VCaP (cell line): Measurements from ENCODE around the gene IFI16.

Source experiments
- H3K27ac ChIP-seq: fragments of 450-650 bp; 2 replicates; pipeline ENCODE4 v1.5.1; 2017
- TF ChIP-seq, protein P1 (sequence below): fragments of 450-650 bp; conservative IDR thresholded peaks from 2 replicates; pipeline ENCODE4 v1.5.1; 2017; ENCODE audit warnings: mild to moderate bottlenecking, moderate library complexity

The IFI16 gene

DNA sequence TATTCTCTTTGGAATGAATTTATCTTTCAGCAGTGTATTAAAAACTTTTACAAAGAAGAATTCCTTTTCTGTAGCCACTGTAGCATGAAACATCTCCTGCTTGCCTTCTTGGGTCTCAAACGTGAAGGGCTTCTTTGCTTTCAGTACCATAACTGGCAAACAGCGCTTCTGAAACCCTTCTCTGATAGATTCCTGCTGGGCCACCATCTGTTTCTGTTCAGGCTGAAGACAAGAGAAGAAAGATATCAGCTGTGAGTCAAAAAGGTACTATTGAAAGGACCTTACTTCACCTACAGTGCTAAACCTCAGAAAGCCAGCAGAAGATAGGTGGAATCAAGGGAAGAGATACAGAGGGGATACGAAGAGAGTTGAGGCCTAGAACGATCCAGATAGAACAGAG is 56.4 kb downstream of the IFI16 start:
- TF ChIP-seq, protein P1, sequence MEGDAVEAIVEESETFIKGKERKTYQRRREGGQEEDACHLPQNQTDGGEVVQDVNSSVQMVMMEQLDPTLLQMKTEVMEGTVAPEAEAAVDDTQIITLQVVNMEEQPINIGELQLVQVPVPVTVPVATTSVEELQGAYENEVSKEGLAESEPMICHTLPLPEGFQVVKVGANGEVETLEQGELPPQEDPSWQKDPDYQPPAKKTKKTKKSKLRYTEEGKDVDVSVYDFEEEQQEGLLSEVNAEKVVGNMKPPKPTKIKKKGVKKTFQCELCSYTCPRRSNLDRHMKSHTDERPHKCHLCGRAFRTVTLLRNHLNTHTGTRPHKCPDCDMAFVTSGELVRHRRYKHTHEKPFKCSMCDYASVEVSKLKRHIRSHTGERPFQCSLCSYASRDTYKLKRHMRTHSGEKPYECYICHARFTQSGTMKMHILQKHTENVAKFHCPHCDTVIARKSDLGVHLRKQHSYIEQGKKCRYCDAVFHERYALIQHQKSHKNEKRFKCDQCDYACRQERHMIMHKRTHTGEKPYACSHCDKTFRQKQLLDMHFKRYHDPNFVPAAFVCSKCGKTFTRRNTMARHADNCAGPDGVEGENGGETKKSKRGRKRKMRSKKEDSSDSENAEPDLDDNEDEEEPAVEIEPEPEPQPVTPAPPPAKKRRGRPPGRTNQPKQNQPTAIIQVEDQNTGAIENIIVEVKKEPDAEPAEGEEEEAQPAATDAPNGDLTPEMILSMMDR, result no peak
- no peak overlapping the region for H3K27ac ChIP-seq

DNA sequence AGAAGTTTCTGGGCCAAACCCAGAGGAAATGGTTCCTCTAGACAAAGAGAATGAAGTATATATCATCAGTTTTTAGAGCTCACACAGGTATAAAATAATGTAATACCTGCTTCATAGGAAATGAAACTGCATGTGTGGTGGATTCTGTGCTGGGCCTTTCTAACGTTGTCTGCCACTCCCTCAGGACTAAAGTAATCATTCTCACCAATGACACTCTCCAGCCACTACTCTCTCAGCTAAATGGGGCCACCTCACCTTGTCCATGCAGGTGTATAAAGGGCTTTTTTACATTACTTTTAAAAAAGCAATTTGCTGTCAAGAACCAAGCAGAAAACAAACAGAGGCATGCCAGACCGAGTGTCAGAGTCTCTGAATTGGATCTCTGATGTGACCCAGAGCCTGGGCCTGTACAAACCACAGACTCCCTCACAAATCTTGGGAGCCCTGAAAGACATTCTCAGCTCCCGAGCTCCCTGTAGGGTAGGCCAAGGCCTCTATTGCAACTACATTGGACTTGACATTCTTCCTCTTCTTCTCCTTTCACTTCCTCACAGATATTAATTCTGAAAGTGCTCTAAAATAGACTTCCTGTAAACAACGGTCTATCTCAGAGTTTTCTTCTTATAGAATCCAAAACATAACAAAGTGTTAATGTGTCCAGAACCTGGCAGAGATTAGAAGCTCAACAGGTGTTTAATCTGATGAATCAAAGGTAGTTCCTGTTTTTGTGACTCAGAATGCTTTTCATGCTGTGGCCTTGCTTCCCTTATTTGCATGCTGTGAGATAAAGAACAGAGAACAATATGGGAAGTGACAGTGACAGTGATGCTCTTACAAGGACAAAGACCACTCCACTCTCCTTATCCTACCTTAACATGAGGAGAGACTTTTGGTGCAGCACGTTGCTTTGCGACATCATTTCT is 58.3 kb downstream of the IFI16 start:
- no peak overlapping the region for H3K27ac ChIP-seq
- TF ChIP-seq, protein P1, result no peak

DNA sequence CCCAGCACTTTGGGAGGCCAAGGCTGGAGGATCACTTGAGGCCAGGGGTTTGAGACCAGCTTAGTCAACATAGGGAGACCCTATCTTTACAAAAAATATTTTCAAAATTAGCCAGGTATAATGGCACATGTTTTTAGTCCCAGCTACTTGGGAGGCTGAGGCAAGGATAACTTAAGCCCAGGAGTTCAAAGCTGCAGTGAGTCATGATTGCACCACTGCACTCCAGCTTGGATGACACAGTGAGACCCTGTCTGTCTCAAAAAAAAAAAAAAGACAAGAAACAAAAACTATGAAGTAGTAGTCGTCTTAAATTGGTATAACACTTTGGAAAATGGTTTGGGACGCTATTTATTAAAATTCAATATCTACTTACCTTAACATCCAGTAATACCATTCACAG is 59.2 kb downstream of the IFI16 start:
- TF ChIP-seq, protein P1, result no peak

DNA sequence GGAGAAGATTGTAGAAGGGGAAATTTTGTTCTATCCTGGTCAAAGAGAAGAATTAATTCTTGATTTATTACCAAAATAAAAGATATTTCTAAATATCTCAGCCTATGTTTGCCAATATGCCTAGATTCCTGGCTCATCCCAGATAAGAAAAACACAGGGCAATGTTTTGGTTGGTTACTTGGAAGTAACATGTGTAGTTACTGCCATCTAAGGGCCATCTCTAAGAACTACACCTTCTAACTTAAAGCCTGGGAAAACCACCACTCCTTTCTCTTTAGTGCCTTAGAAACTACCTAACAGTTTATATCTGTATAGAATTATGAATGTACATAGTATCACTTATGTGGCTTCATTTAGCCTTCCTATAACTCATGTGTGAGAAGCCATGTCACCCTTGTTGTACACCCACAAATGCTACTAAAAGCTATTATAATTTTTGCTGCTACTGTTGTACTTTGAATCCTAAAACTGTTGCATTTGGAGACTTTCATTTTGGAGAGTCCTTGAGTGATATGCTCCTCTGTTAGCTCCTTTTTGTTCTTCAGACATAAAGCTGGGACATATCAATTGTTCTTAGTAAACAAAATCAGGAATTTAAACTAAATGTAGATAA is 62.4 kb downstream of the IFI16 start:
- H3K27ac ChIP-seq, result no peak overlapping the region
- TF ChIP-seq, protein P1, result peak; percentile 75

More for the DNA sequence above, 59.2 kb downstream of the IFI16 start:
- H3K27ac ChIP-seq, result no peak overlapping the region

DNA sequence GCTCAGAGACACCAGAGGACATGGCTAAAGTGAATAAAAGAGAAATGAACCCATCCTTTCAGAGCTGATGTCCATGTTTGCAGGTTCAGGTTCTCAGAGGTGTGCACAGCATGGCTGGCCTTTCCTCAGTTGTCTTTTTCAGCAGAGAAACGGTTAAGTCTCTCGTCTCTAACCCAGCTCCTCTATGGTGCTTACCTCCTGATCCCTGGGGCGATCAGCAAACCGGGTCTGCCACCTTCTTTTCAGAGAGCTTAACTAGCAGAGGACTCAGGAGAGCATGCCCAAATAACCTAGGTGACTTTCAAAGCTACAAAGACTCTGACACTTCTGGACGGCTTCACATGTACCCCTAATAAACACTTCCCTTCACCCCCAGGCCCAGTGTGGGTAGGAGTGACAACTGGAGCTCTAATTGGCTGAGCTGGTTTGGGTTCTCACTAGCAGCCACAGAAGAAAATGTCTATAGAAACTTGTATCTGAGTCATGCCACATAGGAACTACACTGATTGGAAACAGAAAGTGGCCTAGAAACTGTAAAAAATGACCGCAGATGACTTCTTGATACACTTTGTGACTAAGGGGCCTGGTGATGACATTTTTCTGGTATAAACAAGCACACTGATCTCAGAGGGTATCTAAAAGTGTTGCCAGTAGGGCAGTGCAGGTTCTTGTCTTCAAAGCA is 66.9 kb downstream of the IFI16 start, which contains the start of gene AIM2:
Gene AIM2, minus strand, starts transcription at position 329 of the 682 bp plus-strand sequence. CDS start 3,267 bp downstream, outside the sequence.
- H3K27ac ChIP-seq, result no peak within 1 kb of the TSS
- TF ChIP-seq, protein P1, result no peak

DNA sequence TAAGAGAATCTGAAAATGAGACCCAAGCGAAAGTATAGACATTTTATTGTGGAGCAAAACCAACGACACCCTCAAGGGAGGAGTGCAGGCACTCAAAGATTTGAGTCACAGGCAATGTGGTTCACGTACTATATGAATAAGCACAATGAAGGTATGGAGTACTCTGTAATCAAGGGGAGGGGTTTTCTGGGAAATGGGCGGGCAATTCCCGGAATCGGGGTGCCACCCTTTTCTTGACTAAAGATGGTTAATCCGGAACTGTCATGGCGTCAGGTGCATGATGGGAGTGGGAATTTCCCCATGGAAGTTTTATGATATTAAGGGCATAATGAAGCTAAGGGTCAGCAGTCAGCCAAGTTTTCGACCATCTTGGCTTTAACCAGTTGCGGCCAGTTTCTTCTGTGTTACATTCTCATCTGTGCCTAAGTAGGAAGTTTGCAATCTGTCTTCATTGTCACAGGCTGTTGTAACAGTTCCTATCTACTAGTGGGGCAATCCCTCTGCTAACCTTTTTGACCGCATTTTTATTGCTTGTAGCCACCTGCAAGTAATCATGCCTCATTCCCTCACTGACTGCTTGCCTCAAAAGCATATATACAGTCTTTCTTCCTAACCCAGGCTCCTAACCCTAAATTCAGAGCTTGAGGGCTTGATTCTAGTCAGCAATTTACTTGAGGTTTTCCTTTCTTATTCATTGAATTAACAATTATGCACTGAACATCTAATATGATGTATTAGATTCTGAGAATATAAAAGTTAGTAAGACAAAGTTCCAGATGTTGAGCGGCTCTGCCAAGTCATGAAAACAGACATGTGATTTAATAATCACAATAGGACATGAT is 67.6 kb downstream of the IFI16 start:
- no peak overlapping the region for H3K27ac ChIP-seq
- TF ChIP-seq, protein P1, result no peak
